GM19438 (cell line): Measurements from ENCODE around the gene DDHD1.

Source experiments
- ATAC-seq: cut with Tn5 transposase; IDR thresholded peaks from one replicate; pipeline ENCODE4 v1.9.1; 2021; ENCODE audit warnings: low read depth; ENCODE audit not compliant: unreplicated experiment

DDHD1 gene

DNA sequence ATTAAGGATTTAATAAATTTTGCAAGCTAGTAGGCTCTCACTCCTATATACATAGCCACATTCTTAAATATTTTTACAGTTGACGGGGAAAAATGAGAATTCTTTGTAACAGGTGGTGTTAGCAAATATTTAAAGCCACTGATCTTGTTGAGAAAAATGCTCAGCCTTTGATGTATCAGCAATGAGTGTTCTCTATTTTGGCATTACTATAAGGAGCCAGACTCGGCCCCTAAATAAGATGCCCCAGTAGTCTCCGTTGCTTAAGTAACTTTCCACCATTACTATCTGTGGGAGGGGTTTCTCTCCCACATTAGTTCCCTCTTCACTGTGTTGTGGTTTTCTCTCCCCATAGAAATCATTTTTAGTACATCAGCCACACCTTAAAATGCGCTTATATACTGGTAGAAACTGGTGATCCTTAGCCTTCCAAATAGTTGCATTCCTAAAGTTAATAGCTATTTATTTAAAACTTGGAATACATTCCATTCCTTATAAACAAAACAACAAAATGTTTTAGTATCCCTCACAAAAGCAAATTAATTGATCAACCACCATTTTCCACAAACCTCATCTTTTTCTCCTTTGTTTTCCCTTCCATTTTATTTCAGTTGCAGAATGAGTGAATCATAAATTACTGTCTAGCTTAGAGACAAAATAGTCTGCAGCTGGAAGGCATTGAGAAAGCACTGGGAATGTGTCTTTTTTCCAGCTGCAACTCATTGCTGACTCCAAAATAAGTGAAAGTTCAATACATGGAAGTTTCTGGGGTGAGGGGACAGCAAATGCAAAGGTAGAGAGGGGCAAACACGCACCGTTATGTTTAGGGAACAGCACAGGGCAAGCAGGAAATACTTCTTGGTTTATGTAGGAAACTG is 117.5 kb downstream of the DDHD1 start:
- ATAC-seq, result no peak

DNA sequence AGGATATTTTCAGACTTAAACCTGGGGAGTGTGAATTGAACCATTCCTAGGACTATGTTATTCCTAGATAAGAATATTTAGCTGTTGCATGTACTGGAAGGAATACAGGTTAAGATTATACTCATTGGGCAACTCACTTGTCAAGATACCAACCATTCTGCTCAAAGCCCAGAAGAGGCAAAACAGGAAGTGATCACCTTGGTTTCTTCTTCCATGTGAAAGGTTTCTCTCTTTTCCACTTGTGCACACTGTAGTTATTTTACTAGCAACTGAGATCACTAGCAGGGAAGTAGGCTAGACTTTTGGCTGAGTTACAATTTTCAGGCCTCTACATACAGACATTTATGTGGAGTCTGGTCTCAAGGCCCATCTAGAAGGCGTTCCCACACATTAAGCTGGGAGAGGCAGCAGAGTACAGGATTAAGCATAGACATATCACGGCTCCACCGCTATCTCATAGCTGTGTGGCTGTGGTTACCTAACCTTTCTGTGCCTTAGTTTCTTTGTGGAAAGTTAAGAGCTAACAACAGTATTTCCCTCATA is 118.4 kb downstream of the DDHD1 start:
- ATAC-seq, result no peak

DNA sequence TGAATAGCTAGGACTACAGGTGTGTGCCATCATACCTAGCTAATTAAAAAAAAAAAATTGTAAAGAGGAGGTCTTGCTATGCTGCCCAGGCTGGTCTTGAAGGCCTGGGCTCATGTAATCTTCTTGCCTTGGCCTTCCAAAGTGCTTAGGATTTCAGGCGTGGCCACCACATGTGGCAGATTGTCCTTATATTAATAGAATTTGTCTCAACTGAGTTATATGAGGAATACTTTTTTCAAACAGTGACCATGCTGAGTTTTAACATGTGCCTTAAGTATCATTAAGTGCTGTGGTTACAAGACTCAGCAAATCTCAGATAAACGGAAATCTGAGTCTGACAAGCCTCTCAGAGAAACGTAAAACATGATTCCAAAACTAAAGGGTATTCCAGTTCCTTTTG is 119.1 kb downstream of the DDHD1 start:
- no peak for ATAC-seq

DNA sequence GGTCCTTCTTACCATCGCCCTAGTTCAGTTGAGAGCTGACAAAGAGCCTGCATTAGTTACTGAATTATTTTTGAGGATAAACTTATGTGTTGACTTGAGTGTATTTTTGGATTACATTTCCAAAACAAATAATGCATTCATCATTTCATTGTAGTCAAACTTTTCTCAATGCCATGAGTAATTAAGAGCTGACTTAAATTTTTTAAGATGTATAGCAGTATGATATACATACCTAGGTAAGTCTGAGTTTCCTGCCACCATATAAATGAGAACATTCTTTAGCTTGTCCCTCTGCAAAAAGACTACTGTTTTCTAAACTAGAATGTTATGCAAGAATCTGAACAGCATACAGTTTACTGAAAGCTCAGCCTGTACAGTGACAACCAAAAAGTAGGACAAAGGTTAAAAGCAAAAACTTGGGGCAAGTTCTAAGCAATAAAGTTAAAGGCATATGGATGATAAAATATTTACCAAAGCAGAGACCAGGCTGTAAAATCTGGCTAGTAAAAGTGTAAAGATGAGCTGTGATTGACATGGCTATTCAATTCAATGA is 120.2 kb downstream of the DDHD1 start:
- ATAC-seq, result no peak

DNA sequence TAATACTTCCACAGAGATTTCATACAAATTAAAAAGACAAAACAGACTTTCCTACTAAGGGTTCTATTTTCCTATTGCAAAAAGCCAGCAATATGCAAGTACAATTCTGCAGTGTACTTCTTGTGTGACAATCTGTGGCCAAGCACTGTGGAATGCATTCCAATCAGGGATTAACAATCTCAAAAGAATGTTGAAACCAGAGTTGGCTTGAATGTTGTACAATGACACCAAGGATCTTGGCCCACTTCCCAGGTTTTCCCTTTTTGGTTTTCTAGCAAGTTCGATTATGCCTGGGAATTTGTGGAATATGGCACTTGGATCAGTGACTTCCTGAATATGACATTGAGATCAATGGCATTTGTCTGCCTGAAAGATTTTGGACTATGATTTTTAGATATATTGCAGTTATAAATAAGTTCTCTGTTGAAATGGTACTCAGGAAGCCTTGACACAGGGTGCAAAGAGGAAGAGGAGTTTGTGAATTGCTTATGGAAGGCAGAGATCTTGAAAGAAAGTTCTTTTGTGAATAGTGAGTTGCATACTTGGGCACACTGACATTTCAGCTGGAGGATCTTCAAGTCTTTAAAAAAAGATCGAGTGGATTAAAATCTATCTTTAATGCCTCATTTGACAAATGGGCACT is 120.8 kb downstream of the DDHD1 start:
- ATAC-seq, result no peak

DNA sequence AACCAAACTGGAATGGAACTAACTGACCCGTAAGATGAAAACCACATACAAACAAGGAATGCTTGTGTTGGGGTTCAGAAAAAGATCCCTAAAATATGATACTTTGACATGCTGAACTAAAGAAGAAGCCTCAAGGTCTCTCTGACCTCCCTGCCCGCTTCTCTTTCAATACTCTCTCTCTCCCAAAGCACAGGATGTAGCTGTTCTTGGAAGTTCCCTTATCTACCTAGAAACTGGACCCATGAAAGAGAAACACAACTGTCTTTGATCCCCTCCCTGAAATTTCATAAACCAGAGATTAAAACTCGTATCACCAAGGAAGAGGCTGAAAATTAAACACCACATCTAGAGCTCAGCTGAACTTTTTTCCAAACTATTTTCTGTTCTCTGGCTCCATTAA is 125.6 kb downstream of the DDHD1 start:
- ATAC-seq, result no peak

DNA sequence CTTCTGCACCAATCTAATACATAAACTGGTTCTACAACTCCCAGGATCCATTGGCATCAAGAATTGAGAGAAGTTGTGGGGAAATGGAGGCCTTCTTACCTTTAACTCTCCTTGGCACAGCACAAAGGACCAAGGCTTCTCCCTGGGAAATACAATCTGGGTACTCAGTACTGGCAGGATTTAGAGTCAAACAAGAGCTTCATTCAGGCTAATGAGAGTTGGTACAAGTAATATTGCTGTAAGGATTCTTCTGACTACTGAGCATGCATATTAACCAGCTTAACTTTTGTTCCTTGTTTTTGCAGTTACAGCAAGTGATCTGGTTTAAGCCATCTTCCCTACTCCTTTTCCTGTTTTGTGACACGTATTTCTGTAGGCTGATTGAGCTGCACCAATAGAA is 126.1 kb downstream of the DDHD1 start:
- no peak for ATAC-seq

DNA sequence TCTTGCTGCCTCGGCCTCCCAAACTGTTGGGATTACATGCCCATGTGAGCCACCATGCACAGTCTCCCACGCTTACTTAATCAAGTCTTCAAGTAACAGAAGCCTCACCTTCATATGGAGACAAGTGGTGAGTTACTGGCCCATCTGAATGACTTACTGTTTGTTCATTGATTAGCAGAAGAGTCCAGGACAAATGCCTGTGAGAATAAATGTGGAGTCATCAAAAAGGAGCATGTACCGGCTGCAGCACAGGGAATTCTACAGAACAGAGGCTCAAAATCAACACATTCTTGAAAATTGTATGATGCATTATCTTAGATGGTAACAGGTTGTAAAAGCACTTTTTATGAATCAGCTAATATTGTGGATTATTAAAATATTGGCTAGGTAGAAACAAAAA is 129.8 kb downstream of the DDHD1 start:
- ATAC-seq, result no peak

DNA sequence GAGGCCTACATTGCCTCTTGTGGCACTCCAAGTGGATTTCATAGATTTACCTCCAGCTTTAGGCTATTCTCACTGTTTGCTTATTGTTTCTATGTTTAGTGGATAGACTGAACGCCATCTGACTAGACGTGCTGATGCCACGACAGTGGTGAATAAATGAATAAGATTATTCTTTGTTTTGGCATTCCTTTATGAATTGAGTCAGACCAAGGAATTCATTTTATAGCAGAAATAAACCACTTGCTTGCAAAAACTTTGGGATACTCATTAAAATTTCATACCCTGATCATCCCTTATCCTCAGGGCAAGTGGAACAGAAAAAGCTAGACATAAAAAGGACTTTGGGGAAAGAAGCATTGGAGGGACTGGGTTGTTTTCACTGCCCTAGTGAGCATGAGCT is 130.5 kb downstream of the DDHD1 start:
- ATAC-seq, result no peak

DNA sequence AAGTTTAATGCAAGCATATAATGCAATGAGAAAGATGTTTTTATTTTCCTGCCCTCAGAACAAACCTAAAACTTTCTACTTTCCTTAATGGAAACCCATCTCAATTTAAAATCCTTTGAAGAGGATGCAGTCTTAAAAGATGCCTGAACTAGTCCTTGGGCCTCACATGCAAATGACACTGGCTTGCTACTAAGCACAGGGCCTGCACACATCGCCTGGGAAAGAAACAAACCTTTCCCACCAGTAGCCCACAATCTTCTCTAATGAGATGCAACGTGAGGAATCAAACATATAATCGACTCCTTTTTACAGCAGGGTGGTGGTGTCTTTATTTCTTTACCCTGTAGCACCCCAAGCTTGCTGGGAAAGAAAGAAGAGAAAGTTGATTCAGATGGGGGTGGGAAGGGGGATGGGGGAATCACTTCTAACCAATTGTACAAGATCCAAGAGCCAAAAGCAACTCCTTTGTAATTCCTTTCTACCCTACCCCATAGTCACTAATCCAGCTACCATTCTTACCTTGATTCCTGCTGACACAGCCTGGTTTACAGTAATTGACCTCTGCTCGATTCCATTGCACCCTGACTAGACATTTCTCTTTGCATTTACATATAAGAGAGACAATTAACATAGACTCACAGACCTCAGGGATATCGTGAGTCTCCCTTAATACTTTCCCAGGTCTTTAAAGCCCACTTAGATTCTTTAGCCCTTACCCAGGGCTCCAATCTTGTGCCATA is 132.8 kb downstream of the DDHD1 start:
- ATAC-seq, result no peak

DNA sequence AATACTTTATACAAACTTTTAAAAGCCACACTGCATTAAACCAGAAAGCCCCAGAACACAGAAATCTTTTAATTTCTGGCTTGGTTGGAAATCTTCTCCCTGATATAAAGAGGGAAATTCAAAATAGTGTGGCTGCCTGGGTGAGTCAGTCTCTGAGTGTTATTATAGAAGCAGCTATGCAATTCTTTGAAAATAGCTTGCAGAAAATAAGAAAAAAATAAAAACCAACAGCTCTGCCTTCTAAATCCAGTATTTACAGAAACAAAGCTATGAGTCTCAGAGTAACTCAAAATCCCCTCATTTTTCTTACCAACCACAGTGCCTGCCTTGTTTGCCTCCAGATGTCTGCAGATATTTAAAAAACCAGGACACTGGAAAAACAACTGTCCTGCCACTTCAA is 133.7 kb downstream of the DDHD1 start:
- ATAC-seq, result no peak

DNA sequence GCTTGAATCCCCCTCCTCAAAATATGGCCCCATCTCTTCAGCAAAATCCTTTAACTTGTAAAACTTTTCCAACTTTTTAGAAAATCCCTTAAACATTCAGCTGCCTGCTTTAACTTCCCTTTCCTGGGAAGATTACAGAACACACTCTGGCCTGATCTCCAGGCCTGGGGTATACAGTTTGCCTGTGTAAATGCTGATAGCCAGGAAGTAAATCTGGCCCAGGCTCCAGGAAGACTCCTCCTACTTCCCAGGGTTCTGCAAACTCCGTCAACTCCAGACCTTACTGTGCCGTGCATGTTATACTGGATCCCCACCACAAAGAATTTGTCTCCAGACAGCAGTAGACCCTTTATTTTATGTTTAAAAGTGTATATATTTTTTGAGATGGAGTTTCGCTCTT is 135.3 kb downstream of the DDHD1 start:
- ATAC-seq, result no peak

DNA sequence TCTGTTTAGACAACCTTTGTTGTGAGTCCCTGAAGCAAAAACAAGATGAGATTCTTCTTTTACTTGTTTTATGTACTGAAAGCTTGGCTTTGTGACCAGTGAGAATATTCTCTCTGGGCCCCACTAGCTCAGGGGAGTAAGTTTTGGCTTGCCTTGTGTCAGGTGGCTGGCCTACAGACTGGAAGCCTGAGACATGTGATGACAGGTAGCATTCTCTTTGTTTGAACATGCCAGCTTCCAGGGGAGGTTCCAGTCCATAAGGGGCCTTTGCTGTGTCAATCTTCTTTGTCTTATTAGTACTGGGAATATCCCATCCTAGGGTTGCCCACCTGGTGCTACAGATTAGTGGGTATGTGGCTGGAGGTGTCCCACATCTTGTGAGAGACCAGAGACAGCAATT is 136.2 kb downstream of the DDHD1 start:
- ATAC-seq, result no peak

DNA sequence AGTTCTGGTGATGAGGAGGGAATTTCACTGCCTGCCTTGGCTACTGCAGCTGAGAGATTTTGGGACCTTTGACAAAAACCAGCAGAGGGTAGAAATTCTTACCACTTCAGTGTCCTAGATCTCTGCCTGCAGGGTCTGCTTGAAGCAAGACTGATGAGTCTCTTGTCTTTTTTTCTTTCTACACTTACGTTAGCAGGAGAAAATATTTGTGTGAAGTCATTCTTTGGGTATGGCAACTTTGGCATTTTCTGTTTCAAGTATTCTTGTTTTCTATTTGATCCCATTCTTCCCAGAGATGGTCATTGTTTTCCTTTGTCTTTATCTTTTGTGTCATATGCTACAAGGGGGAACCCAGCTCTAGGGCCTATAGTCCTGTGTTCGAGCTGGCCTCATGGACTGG is 136.6 kb downstream of the DDHD1 start:
- no peak for ATAC-seq

DNA sequence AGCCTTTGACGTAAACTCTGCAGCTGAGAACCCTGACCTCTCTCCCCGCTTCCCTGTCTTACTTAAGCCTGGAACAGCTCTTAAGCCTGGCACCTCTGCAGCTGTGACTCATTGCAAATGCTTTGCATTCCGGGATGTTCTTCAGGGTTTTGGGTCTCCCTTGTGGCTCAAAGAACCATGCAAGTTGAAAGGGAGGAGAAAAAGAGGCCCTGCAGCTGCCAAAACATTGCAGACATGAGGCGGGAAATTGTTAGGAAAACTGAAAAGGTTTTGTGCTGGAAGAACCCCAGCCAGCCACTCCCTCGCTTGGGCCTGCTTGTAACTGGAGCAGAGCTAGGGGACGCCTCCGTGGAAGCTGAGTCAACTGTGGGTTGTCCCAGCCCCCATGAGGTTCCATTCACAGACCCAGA is 142.1 kb downstream of the DDHD1 start:
- no peak for ATAC-seq

DNA sequence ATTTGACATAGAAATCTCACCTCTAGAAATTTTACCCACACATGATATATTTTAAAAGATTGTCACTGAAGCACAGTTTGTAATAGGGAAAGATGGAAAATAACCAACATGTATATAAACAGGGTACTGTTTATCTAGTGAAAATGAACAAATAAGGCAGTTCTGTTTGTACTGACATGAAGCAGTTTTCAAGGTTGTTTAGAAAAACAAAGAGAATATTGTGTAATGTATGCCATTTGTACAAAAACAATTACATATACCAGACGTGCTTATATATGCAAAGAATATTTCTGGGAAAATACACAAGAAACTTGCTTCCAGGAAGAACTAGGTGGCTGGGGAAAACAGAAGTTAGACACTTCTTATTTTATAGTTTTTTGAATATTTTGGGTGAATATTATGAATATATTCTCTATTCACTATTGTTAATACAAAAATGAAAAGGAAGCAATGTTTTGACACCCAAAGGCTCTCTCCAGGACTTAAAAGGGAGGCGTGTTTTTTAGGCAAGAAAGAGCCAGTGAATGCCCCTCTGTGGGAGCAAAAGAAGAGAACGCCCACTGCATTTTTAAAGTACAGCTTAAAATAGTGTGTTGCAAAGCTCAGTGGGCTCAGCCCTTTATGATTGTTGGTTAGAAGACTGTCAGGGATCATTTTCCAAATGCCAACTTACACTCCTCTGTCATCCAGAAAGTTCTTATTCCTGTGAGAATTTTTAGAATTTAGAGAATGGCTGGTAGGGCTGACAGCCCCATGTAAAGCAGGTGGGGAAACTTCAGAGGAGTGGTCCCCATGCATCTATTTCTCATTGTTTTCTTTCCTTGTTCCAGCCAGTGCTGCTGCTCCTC is 142.7 kb downstream of the DDHD1 start:
- ATAC-seq, result no peak

DNA sequence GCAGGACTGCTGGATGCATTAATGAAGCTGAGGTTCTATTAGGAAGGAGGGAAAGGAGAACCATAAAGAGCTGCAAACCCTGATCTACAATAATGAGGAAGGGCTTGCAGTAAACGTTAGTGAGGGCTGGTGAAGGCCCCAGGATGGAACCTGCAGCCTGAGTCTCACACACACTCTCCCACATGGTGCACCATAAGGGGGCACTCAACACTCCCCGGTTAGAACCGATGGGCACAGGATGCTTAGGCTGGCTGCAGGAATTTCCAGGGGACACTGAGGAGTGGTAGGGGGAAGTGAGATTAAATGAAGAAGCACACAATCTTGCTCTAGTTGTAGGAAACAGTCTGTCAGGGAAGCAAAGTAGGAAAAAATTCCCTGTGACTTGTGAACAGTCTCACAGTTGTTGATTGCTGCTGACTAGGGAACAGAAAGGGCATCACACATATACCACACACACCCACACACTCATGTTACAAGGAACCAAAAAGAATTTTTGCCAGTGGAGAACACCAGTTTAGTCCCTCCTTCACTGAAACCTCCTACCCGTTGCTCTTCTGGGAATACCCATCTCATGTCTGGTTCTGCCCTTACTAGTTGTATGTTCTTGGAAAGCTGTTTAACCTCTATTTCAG is 146.1 kb downstream of the DDHD1 start:
- no peak for ATAC-seq

DNA sequence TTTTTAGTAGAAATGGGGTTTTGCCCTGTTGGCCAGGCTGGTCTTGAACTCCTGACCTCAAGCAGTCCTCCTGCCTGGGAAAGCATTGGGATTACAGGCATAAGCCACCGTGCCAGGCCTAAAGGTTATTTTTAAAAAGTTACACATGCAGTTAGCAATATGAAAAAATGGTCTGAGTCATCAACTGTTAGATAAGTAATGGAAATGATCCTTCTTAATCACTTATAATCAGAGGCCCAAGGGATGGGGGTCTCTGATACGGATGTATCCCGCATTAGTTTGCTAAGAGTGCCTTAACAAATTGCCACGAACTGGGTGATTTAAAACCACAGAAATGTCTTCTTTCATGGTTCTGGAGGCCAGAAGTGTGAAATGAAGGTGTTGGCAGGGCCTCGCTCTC is 148.1 kb downstream of the DDHD1 start:
- ATAC-seq, result no peak

DNA sequence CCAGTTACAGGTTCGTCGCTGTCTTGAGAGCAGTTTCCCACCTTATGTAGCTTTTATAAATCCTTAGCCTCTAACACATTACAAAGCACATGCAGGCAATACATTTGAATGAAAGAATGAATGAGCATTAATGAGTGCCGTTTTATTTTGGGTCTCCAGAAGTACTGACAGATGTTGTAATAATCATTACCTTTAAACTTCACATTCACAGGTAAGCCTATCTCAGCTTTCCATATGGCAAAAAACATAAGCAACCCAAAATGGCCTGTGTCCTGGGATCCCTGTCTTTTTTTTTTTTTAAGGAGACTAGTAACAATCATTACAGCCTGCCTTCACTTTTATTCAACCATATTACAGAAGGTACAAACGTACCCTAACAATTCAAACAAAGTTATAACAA is 149.3 kb downstream of the DDHD1 start:
- ATAC-seq, result no peak

DNA sequence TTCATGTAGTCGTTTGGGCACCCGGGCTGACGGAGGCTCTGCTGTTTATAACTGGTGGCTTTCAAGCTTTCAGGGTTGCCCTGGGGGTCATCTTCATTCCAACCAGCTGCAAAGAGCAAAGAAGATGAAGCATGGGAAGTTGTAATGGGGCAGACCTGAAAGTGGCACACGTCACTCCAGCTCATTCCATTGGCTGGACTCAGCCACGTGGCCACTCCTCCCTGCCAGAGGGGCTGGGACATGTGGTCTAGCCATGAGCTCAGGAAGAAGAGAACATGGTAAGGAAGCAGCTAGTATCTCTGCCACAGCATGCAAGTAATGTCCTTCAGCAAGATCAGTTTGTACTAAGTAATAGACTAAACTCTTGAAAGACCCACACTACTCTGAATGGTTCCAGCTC is 150.5 kb downstream of the DDHD1 start:
- ATAC-seq, result no peak
